COLO829 (cell line): ENCODE data around the gene DRD2.
"Not testable (repeated sequence)": the region's sequence is repeated elsewhere in the genome, so short reads cannot be mapped to it uniquely, and the experiment has no call there.

Experiments
- DNase-seq: peaks from one replicate; pipeline ENCODE4 v3.0.0; 2012; ENCODE audit warnings: low spot score

DRD2 gene

DNA sequence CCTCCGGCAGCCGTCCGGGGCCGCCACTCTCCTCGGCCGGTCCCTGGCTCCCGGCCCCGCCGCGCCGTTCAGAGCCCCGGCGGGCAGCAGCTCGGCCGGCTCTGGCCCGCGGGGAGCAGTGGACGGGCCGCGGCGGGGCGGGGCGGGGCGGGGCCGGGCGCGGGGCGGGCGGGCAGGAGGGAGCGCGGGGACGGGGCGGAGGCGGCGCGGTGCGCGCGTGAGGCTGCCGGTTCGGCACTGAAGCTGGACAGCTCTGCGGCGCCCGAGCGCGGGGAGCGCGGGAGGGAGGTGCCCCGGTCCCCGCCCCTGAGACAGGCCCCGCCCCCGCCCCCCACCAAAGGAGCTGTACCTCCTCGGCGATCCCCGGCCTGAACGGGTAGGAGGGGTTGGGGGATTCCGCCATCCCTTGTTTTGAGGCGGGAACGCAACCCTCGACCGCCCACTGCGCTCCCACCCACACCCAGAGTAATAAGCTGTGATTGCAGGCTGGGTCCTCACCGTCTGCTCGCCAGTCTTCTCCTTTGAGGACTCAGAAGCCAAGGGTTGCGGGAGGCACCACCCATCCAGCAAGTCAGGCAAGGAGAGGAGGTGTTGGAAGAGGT is at the start of gene DRD2:
DRD2 (minus strand) TSS at position 239 of the 602 bp plus-strand sequence. CDS start 50,747 bp downstream, outside the sequence.
- no peak for DNase-seq

DNA sequence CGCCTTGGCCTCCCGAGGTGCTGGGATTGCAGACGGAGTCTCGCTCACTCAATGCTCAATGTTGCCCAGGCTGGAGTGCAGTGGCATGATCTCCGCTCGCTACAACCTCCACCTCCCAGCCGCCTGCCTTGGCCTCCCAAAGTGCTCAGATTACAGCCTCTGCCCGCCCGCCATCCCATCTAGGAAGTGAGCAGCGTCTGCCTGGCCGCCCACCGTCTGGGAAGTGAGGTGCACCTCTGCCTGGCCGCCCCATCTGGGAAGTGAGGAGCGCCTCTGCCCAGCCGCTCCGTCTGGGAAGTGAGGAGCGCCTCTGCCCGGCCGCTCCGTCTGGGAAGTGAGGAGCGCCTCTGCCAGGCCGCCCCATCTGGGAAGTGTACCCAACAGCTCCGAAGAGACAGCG is 48.7 kb upstream of the DRD2 start:
- not testable (repeated sequence) for DNase-seq

DNA sequence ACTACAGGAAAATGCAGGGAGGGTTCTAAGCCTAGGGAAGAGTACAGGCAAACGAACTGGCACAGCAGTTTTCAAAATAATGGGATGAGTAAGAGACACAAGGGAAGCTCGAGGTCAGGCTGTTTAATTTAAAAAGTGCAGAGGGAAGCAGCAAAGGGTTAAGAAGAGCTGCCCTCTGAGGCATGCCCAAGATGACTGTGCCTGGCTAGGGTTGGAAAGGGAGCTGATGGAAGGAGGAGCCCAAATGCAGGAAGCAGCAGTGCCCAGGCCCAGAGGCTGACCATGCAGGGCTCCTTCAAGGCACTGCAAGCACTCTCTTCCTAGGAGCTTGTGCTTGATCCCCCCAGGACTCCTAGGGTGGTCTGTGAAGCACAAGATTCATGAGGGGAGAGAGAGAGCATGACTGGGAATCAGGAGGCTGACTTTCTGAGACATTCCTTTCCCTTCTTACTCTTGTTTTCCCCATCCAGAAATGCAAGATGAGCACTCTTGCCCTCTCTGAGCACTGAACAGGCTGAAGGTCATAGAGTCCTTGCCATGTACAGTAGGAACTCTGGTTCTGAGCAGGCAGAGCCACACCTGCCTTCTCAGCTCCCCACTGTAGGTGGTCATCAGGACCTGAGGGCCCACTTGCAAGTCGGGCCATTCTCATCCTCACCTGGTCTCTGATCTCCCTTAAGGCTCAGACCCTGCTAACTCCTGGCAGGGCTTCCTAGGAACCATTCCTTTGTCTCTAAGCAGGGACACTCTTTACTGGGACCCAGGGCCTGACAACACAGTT is 46.7 kb upstream of the DRD2 start:
- DNase-seq, result no peak

DNA sequence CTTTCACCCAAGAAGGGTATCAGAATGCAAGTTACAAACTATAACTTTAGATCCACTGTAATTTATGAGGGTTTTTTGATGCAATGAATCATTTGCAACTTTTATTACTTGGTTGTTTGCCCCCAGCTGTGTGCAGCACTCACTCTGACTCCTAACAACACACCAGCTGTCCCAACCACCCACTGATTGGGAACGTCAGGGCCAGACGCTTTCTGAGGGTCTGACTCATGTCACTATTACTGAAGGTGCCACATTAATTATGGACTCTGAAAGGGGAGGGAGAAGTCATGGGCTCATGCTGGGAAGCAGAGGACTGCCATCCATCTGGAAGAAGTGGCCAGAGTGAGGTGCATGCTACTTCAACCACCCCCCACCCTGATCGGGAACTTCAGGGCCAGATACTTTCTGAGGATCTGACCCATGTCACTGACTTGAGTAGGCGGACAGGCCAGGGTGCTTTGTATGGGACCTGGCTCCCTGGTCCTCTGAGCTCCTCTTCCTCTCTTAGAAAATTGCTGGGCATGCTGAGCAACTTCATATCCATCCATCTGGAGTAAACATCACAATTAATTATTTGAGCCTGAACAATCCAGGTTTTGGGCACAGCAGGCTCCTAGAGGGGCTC is 44.9 kb upstream of the DRD2 start:
- DNase-seq, result no peak

DNA sequence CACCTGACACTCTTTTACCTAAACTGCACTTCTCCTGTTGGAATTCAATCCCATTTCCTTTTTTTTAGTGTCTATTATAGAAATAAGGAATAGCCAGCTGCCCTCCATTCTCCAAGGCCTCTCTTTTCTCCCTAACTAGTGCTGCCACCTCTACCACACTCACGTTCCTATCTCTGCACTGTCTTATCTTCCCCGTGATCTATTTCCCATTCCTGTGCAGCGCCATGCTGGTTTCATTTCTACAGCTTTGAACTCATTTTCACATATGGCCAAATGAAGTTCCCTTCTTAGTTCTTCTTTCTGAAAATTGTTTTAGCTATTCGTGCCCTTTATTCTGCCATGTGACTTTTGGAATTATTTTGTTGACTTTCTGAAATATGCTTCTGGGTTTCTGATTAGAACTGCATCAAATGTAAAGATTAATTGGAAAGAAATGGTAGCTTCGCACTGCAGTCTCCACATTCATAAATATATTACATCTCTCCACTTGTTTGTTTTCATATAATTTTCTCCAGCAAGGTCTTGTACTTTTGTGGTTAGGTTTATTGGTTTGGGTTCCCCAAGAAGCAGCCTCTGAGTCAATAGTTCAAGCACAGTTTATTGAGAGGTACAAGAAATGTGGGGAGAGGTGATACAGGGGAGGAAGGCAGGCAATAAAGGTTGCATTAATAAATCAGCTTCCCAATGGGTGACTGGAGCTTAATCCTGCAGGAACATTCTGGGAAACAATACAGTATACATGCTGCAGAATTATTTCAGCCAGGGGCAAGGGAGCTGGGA is 43.7 kb upstream of the DRD2 start:
- no peak for DNase-seq

DNA sequence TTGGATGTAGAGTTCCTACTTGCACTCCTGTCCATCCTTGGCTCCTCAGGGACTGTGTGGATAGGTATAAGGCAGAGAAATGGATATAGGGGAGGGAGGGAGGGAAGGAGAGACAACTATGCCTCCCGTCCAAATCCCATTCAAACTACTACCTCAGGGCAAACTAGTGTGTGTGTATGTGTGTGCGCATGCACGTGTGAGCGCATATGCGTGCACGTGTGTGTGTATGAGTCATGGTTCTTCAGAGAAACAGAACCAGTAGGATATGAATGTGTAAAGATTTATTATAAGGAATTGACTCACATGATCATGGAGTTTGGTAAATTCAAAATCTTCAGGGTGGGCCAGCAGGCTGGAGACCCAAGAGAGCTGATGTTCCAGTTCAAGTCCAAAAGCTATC is 42.2 kb upstream of the DRD2 start:
- no peak for DNase-seq

DNA sequence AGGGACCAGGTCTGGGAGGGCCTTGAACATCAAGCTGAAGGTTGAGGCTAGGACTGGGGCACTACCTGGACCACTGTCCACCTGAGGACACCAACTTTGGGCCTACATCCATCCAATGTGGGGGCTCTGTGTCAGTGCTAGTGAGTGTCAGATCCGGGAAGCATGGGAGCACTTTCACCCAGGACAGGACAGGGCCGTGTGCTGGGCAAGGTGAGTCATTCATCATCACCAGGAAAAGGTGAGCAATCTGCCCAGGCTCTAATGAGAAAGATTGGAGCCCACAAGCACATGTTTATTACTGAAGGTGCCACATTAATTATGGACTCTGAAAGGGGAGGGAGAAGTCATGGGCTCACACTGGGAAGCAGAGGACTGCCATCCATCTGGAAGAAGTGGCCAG is 39.7 kb upstream of the DRD2 start:
- no peak for DNase-seq

DNA sequence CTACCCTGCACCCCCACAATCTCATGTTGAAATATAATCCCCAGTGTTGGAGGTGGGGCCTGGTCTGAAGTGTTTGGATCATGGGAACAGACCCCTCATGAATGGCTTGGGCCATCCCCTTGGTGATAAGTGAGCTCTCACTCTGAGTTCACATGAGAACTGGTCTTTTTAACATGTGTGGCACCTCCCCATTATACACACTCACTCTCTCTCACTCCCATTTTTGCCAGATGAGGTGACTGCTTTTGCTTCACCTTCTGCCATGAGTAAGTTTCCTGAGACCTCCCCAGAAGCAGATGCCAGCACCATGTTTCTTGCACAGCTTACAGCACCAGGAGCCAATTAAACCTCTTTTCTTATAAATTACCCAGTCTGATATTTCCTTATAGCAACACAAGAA is 32.1 kb upstream of the DRD2 start:
- DNase-seq, result no peak

DNA sequence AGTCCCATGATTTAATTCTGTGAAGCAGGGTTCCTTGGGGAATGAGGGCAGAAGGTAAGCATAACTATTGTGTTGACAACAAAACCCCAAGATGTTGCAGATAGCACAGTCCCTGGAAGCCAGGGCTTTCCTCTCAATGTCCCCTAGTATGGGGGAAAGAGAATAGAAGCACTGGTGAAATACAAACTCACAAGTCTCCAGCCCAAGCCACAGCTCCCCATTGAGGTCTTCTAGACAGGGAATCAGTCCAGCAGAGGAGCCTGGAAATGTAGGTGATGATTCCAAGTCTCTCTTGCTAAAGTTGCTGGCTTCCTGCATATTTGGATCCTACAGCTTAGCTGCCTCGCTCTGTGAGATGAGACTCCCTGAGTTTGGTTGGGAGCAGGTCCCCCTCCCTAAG is 31.7 kb upstream of the DRD2 start:
- DNase-seq, result no peak

DNA sequence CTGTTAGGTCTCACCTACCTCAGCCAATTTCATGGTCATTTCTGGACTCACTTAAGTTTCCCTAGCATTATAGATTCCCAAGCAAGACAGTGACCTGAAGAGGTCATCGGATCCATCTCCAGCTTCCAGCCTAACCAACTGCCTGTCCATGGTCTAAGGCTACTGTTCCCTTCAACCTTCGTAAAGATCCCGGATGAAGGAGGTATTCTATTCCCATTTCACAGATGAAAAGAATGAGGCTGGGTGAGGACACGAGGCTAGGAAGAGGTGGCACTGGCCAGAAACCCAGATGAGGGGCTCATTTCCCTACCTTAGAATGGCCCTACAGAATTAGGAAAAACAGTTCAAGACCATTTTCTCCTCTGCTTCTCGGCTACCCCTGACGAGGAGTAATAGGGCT is 31.3 kb upstream of the DRD2 start:
- no peak for DNase-seq

DNA sequence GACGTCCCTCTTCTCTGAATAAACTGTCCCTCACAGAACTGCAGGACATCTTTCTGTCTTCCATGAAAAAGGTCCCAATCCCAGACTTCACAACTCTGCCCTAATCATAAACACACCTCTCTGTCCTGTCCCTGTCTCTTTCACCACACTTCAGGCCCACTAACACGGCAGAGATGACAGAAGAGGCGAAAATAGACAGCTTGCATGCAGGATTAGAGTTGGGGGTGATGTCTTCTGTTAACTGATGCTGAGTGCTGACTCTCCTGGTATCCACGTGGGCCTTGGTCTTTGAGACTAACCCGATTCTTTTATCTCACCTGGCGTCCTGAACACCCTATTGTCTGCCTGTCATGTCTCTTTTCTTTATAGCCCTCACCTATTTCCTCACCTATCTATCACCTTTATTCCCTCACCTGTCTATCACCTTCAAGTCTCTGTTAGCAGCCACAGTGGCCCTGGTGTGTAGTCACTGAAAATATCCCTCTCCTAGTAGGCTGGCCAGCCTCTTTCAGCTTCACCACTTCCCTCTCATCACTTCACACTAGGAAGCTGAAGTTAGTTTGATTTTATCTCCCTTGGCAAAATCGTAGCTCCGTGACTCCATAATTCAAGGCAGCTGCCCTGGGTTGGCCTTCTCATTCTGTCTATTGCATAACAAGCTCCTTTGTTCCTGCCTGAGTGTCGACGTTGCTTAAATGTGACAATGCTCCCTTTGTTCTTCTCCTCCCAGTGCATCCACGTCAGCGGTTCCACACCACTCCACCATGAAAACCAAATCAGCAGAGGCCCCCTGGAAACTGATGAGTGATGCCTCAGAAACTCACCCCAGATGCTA is 30.6 kb upstream of the DRD2 start:
- DNase-seq, result peak; percentile 95

DNA sequence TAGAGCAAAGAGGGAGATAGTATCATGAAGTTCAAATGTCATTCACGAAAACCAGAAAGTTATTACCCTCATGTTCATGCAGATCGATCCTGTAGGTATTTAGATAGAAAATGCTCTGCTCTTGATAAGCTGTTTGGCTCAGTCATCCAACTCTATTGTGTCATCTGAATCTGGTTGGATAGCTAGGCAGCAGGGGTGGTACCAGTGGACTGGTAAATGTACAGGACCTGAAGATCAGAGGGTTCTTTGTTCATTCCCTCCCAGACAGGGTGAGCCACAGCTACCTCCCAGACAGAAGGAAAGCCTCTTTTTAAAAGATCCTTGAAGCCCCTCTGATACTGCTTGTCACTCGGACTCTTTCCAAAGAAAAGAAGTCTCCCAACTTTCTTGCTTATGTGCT is 29.8 kb upstream of the DRD2 start:
- DNase-seq, result peak; percentile 8

DNA sequence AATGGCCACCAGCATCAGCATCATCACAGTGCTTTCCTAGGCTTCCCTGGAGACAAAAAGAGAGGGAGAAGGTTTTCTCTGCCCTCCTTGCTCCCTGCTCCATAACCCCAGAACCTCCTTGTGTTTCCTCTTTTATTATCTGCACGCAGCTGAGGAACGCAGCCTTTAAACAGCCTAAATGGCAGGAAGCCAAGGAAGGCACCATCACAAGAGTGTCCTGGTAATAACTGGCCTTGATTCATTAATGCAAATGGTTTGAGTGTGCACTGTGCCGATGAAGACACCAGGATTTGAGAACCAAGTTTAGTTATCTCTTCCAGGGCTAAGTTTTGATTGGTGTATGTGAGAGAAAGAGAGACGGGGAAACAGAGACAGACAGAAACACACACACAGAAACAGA is 29.4 kb upstream of the DRD2 start:
- DNase-seq, result no peak

DNA sequence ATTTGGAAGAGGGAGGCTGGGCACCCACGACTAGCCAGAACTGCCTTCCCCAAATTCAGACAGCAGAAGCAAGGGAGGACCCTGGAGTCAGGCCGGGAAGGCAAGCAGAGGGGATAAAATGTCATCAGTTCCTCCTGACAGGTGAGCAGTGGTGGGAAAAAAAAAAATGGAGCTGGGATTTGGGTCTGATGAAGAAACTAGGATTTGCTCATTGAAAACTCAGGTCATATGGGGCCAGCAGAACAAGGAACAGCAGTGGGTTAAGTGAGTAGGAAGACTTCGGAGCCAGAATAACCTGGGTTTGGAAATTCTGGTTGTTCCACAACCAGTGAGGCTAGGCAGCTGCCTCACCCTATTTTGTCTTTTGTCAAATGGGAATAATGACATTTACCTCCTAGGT is 28.9 kb upstream of the DRD2 start:
- no peak for DNase-seq

DNA sequence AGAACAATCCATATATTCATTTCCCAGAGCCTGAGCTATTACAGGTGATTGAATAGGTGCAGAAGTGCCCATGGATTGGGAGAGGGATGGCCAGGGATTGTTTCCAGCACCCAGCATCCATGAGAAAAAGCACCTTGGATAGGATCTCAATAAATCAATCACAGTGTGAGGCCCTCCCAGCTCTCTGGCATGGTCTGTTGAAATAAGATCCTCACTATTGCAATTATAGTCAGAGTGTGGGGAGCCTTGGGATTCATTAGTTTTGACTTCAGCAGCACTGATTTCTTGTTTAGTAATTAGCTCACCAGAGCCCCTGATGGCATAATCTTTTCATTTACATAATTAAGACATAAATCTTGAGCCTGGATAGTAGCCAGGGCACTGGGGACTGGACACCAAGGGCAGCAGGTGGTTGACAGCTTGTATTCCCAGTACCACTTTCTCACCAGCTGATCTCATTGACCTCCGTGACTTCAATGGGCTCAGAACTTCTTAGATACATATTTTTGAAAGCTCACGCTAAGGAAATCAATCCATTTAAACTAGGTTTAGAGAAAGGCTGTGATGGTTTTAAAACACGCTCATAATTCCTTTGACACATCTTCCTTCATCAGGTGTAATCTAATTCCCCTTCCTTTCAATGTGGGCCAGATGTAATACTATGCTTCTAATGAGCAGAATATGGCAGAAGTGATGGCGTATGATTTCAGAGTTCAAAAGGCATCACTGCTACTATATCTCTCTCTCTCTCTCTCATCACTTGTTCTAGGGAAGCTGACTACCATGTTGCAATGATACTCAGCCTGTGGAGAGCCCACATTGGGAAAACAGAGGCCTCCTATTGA is 22.1 kb upstream of the DRD2 start:
- DNase-seq, result no peak

DNA sequence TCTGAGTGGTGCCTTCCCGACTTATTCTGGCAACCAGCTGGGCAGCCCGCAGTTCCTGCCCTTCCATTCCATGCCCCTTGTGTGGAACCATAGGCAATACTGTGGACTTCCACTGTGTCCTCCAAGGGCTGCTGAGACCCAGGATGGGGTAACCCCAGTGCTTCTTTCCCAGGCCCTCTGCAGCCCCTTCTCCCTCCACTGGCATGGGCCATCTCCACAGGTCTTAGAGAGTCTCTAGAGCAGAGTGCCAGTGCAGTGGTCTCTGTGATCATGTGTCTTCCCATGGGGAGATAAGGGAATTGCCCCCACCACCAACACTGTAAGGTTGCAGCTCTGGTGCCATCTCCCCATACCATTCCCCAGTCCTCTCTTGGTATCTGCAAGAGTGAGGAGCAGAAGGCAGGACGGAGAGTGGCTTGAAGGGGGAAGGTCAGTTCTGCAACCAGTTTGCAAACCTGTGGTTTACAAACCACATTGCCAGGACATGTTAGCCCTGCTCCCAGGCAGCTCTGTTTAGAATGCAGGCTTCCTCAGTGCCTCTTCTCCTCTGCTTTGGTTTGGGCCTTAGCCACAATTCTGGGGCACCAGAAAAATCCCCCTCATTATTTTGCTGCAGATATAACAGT is 20.9 kb upstream of the DRD2 start:
- DNase-seq, result no peak

DNA sequence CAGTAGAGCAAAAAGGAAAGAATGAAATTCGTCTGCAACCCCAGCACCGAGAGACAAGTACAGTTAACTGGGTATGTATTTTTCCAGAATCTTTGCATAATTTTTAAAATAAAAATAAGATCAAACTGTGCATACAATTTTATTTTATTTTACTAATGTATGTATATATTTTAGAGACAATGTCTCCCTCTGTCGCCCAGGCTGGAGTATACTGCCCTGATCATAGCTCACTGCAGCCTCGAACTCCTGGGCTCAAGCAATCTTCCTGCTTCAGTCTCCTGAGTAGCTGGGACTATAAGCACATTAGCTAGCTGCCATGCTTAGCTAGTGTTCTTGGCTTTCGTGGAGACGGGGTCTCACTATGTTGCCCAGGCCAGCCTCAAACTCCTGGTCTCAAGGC is 18.8 kb upstream of the DRD2 start:
- no peak for DNase-seq

DNA sequence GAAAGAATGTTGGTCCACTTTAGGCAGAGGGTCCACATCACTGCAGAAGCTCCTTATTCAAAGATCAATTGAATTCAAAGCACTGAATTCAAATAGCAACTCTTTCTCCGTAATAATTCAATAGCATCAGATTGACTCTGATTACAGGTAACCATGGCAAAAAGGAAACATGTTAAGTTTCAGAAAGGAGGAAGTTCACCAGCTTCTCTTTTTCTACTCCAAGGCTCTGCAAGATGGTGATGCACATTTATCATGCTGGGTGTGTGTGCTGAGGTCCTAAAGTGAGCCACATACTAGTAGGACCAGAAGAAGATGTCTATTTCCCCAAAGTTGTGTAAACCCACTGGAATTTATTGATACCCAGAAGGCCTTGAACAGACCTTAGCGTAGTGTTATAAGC is 18.0 kb upstream of the DRD2 start:
- DNase-seq, result no peak

DNA sequence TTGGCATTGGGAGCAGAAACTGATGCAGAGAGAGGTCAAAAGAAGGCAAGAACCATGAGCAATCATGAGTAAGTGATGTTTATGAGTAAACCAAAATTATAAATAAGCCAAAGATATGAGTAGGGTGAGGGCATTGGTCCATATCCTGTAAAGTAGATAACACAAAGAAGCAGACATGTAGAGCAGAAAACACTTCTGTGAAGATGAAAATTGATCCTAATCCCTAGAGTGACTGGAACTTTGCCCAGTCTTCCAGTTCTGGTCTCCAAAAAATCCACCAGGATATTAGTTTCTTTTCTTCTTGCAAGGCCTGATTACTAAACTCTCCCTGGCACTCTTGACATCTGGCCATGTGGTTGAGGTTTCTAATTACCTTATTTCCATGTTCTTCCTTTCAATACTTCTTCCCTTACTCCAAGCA is 13.7 kb upstream of the DRD2 start:
- no peak for DNase-seq

DNA sequence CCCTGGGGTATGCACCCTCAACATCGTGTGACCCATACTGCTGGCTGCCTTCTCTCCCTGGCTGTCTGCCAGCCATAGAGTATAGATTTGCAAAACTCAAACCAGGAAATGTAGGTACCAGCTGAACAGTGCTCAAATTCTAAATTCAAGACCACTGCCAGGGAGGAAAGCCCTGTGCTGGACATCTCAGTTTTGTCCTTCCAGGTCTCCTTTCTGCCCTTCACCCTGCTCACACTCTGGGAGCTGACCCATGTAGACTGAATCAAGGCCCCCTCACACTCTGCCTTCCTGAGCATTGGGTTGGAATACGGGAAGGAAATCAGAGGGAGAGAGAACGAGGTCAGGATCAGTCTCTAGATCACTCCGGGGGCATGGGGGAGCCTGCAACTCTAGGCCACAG is 12.4 kb upstream of the DRD2 start:
- no peak for DNase-seq
